GM04503 (cell line): ENCODE data around the gene ZFYVE26.
"Not testable (repeated sequence)": the region's sequence is repeated elsewhere in the genome, so short reads cannot be mapped to it uniquely, and the experiment has no call there.

Source experiments
- DNase-seq: peaks from one replicate; pipeline ENCODE4 v3.0.0-alpha.2; 2012; ENCODE audit warnings: low read depth

The ZFYVE26 gene

GRCh38 chr14:67749341-67750084, 66.9 kb downstream of the ZFYVE26 start:
- DNase-seq = no peak

- DNase-seq = no peak
Measured at GRCh38 chr14:67748312-67748711, 68.1 kb downstream of the ZFYVE26 start.

- DNase-seq = no peak
Measured at GRCh38 chr14:67746927-67747326, 69.5 kb downstream of the ZFYVE26 start.

- DNase-seq = no peak
Measured at GRCh38 chr14:67744046-67744445, 72.3 kb downstream of the ZFYVE26 start.

- DNase-seq = peak; percentile 86
Measured at GRCh38 chr14:67738740-67739504, 77.5 kb downstream of the ZFYVE26 start.

GRCh38 chr14:67736771-67737170, 79.6 kb downstream of the ZFYVE26 start:
- no peak for DNase-seq

- no peak for DNase-seq
Measured at GRCh38 chr14:67735336-67736147, 80.8 kb downstream of the ZFYVE26 start.

GRCh38 chr14:67734675-67735074, 81.7 kb downstream of the ZFYVE26 start:
- DNase-seq = no peak

GRCh38 chr14:67733616-67734015, 82.8 kb downstream of the ZFYVE26 start:
- DNase-seq = no peak

- DNase-seq = no peak
Measured at GRCh38 chr14:67729072-67729885, 87.1 kb downstream of the ZFYVE26 start.

GRCh38 chr14:67728258-67728657, 88.1 kb downstream of the ZFYVE26 start:
- DNase-seq = no peak

GRCh38 chr14:67727361-67727760, 89.0 kb downstream of the ZFYVE26 start:
- no peak for DNase-seq

- DNase-seq = no peak
Measured at GRCh38 chr14:67725171-67725570, 91.2 kb downstream of the ZFYVE26 start.

GRCh38 chr14:67722293-67722692, 94.1 kb downstream of the ZFYVE26 start:
- no peak for DNase-seq

- DNase-seq = no peak
Measured at GRCh38 chr14:67721875-67722274, 94.5 kb downstream of the ZFYVE26 start.

GRCh38 chr14:67719866-67720265, 96.5 kb downstream of the ZFYVE26 start:
- DNase-seq = no peak

GRCh38 chr14:67719385-67719784, 97.0 kb downstream of the ZFYVE26 start:
- DNase-seq = not testable (repeated sequence)

- DNase-seq = no peak
Measured at GRCh38 chr14:67718265-67718664, 98.1 kb downstream of the ZFYVE26 start.

GRCh38 chr14:67717048-67717447, 99.3 kb downstream of the ZFYVE26 start:
- DNase-seq = no peak

- no peak for DNase-seq
Measured at GRCh38 chr14:67710209-67710608, 106.2 kb downstream of the ZFYVE26 start.

- not testable (repeated sequence) for DNase-seq
Measured at GRCh38 chr14:67709796-67710195, 106.6 kb downstream of the ZFYVE26 start.

- DNase-seq = not testable (repeated sequence)
Measured at GRCh38 chr14:67709346-67709745, 107.0 kb downstream of the ZFYVE26 start.
